A549 (cell line): Measurements from ENCODE around the gene TXNRD1.

ENCODE experiments used
- CTCF ChIP-seq: fragments of >200 bp; sonication (Bioruptor Twin); formaldehyde crosslinking; IDR thresholded peaks from 3 replicates; pipeline ENCODE4 v1.5.1; 2016
- POLR2A ChIP-seq: IDR thresholded peaks from 2 replicates; pipeline ENCODE4 v1.6.1; 2012; ENCODE audit warnings: mild to moderate bottlenecking, low read length
- REST ChIP-seq: fragments of 200-600 bp; sonication (generic); IDR thresholded peaks from 2 replicates; pipeline ENCODE4 v1.6.1; 2016; ENCODE audit warnings: antibody characterized with exemption, mild to moderate bottlenecking, moderate library complexity
- ZNF302 ChIP-seq: fragments of 250-450 bp; sonication (Bioruptor Pico); IDR thresholded peaks from 2 replicates; pipeline ENCODE4 v1.9.0; 2021; ENCODE audit warnings: inconsistent platforms, mild to moderate bottlenecking, moderate library complexity

GRCh38 chr12:104319918-104320626 is 104.5 kb downstream of the TXNRD1 start:
- TF ChIP-seq CTCF (no peak), ZNF302 (CRISPR knock-in tag) (no peak), REST (no peak; the same call in 1 of the 2 replicates), POLR2A (no peak)
